Keratinocyte (primary cell): ENCODE measurements around the gene BBS9. TPM values are rescaled to one million over a fixed set of nuclear protein-coding genes. Genes with fewer than 3 reads are reported as not detected.

ENCODE experiments used
- DNase-seq: peaks from one replicate; pipeline ENCODE4 v3.0.0-alpha.2; 2011; ENCODE audit warnings: low read depth, missing footprints, low spot score
- FAIRE-seq: peaks from 2 replicates; lab custom pipeline; 2011; peaks lifted over from hg19 to GRCh38; lab: Jason Lieb, UNC
- H2AFZ ChIP-seq: 2 replicates; pipeline ENCODE4 v1.6.0; 2012; ENCODE audit warnings: low read length, control low read depth, inconsistent platforms; ENCODE audit not compliant: control insufficient read depth
- H3K27ac ChIP-seq: 2 replicates; pipeline ENCODE4 v1.5.1; 2011; ENCODE audit warnings: low read length; ENCODE audit not compliant: control insufficient read depth, insufficient read depth
- H3K27me3 ChIP-seq: 3 replicates; pipeline ENCODE4 v1.6.0; 2011; ENCODE audit warnings: low read length; ENCODE audit not compliant: control insufficient read depth, insufficient read depth; ENCODE audit errors: extremely low read depth
- H3K36me3 ChIP-seq, 2 experiments: 2 replicates in 1 of 2; 3 replicates in 1 of 2; pipeline ENCODE4 v1.5.1; 2011; ENCODE audit warnings: low read length in 2 of 2, mild to moderate bottlenecking in 1 of 2; ENCODE audit not compliant: control insufficient read depth in 2 of 2, insufficient read depth in 2 of 2; ENCODE audit errors: extremely low read depth in 1 of 2
- H3K4me1 ChIP-seq: 3 replicates; pipeline ENCODE4 v1.5.1; 2011; ENCODE audit warnings: low read length; ENCODE audit not compliant: control insufficient read depth, insufficient read depth; ENCODE audit errors: extremely low read depth
- H3K4me2 ChIP-seq: 3 replicates; pipeline ENCODE4 v1.6.0; 2011; ENCODE audit warnings: low read depth, low read length; ENCODE audit not compliant: control insufficient read depth, insufficient read depth; ENCODE audit errors: extremely low read depth
- H3K4me3 ChIP-seq, 3 experiments: fragments of 200-600 bp in 1 of 3; sonication (generic) in 1 of 3; 2 replicates in 2 of 3; 3 replicates in 1 of 3; pipeline ENCODE4 v1.5.1; 2011 to 2016; ENCODE audit warnings: low read length in 3 of 3, mild to moderate bottlenecking in 3 of 3, control low read depth in 2 of 3, inconsistent platforms in 1 of 3, low read depth in 1 of 3, mixed read lengths in 1 of 3, mixed run types in 1 of 3, moderate library complexity in 1 of 3; ENCODE audit not compliant: control insufficient read depth in 2 of 3, insufficient read depth in 2 of 3; ENCODE audit errors: extremely low read depth in 1 of 3
- H3K79me2 ChIP-seq: 2 replicates; pipeline ENCODE4 v1.6.0; 2012; ENCODE audit warnings: low read length; ENCODE audit not compliant: control insufficient read depth, insufficient read depth
- H3K9ac ChIP-seq: 3 replicates; pipeline ENCODE4 v1.6.0; 2011; ENCODE audit warnings: low read length; ENCODE audit not compliant: control insufficient read depth, insufficient read depth; ENCODE audit errors: extremely low read depth
- H3K9me1 ChIP-seq: 3 replicates; pipeline ENCODE4 v1.6.0; 2011; ENCODE audit warnings: low read length; ENCODE audit not compliant: control insufficient read depth, insufficient read depth; ENCODE audit errors: extremely low read depth
- H3K9me3 ChIP-seq: 2 replicates; pipeline ENCODE4 v1.5.1; 2012; ENCODE audit warnings: low read depth, low read length; ENCODE audit not compliant: control insufficient read depth
- H4K20me1 ChIP-seq: 3 replicates; pipeline ENCODE4 v1.6.0; 2011; ENCODE audit warnings: low read length; ENCODE audit not compliant: control insufficient read depth, insufficient read depth; ENCODE audit errors: extremely low read depth
- EZH2 ChIP-seq: IDR thresholded peaks from one replicate; pipeline ENCODE4 v1.6.1; 2012; ENCODE audit warnings: inconsistent platforms, mild to moderate bottlenecking, low read length, moderate library complexity
- dilution Hi-C: fragments of 300-500 bp; cut with MboI; formaldehyde crosslinking; loops from one replicate; pipeline ENCODE4 v1.7.0; 2020; ENCODE audit warnings: low sequenced_read_pairs; ENCODE audit not compliant: extremely low pct_ligation_motif_present
- polyA plus RNA-seq, 5 experiments: library from polyadenylated mRNA; depleted of rRNA in 3 of 5; stranded (reverse) in 3 of 5; stranded (forward) in 1 of 5; unstranded in 1 of 5; fragments of >200 nt; gene quantifications; 1 replicate in 1 of 5; 2 replicates in 3 of 5; 3 replicates in 1 of 5; pipeline versions ENCODE4 v1.2.1 to v1.2.3, GENCODE V29; 2011 to 2012; ENCODE audit warnings: missing spikeins in 2 of 5, low read depth in 1 of 5, low replicate concordance in 1 of 5
- TF ChIP-seq, protein P1 (sequence below), 3 experiments: IDR thresholded peaks in 1 of 3; conservative IDR thresholded peaks in 1 of 3; optimal IDR thresholded peaks in 1 of 3; 2 replicates in 2 of 3; 3 replicates in 1 of 3; pipeline versions ENCODE3 to v1.5.1; 2011; ENCODE audit warnings: low read length in 3 of 3, mild to moderate bottlenecking in 3 of 3, moderate library complexity in 2 of 3, control low read depth in 1 of 3, inconsistent platforms in 1 of 3; ENCODE audit not compliant: insufficient read depth in 2 of 3; ENCODE audit errors: extremely low read depth in 1 of 3

Gene BBS9
- polyA plus RNA-seq, 1 donor (not counting 4 experiments of a cell fraction or from before 2014, with no cell fraction given): 7.6 TPM

DNA sequence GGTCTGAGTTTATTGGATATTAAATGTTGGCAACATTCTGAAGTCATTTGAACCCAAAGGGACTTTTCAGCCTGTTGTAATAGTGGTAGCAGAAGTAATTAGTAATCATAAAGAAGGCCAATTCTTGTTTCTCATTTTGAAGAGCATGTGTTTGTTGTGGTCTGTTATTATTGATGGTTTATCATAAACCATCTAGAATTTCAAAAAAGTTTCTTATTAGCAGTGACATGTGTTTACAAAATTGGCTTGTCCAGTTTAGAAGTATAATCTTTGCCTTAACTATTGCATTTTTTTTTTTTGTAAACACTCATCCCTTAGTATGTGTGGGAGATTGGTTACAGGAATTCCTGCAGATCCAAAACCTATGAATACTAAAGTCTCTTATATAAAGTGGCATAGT, 177.8 kb downstream of the BBS9 start:
- Histone ChIP-seq H3K4me3 (no peak overlapping the region), H3K9me1 (no peaks in the 10 kb centered on the region), H3K4me1 (no peaks in the 10 kb centered on the region), H3K36me3 (no peaks in the 10 kb centered on the region), H3K27ac (no peak overlapping the region), H3K4me2 (no peak overlapping the region), H3K79me2 (no peaks in the 10 kb centered on the region), H2AFZ (no peak overlapping the region), H3K9ac (no peak overlapping the region), H4K20me1 (no peaks in the 10 kb centered on the region), H3K27me3 (no peaks in the 10 kb centered on the region), H3K9me3 (no peaks in the 10 kb centered on the region)
- no peak for DNase-seq
- TF ChIP-seq, protein P1, sequence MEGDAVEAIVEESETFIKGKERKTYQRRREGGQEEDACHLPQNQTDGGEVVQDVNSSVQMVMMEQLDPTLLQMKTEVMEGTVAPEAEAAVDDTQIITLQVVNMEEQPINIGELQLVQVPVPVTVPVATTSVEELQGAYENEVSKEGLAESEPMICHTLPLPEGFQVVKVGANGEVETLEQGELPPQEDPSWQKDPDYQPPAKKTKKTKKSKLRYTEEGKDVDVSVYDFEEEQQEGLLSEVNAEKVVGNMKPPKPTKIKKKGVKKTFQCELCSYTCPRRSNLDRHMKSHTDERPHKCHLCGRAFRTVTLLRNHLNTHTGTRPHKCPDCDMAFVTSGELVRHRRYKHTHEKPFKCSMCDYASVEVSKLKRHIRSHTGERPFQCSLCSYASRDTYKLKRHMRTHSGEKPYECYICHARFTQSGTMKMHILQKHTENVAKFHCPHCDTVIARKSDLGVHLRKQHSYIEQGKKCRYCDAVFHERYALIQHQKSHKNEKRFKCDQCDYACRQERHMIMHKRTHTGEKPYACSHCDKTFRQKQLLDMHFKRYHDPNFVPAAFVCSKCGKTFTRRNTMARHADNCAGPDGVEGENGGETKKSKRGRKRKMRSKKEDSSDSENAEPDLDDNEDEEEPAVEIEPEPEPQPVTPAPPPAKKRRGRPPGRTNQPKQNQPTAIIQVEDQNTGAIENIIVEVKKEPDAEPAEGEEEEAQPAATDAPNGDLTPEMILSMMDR (optimal IDR thresholded peaks at IDR 0.05 in 1 of 3, IDR thresholded peaks at IDR 0.05 in 1 of 3, conservative IDR thresholded peaks at IDR 0.05 in 1 of 3; ENCODE audit: extremely low read depth in 1 of 3, insufficient read depth in 2 of 3, low read length in 3 of 3): no peak
- no peak for TF ChIP-seq EZH2
- dilution Hi-C loops: no loop called here
- FAIRE-seq: no peak

DNA sequence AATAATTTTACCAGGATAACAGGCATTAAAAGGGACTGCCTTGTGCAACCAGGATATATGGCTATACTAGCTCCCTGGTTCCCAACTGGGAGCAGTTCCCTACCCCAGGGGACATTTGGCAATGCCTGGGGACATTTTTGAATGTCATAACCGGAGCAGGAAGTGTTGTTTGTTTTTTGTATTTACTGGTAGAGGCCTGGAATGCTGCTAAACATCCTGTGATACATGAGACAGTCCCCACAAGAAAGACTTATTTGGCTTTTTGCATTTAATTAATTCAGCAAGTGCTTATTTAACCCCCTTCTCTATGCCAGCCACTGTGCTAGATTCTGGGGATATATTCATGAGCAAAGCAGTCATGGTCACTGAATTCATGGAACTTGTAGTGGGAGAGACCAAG, 181.2 kb downstream of the BBS9 start:
- H3K27ac ChIP-seq: no peak overlapping the region
- no peaks in the 10 kb centered on the region for H3K9me3 ChIP-seq
- no peaks in the 10 kb centered on the region for H4K20me1 ChIP-seq
- DNase-seq (no peak), FAIRE-seq (no peak)
- H3K9ac ChIP-seq: no peak overlapping the region
- H3K9me1 ChIP-seq: no peaks in the 10 kb centered on the region
- H3K4me1 ChIP-seq: no peaks in the 10 kb centered on the region
- H3K79me2 ChIP-seq: no peaks in the 10 kb centered on the region
- TF ChIP-seq EZH2: no peak
- TF ChIP-seq, protein P1 (optimal IDR thresholded peaks at IDR 0.05 in 1 of 3, IDR thresholded peaks at IDR 0.05 in 1 of 3, conservative IDR thresholded peaks at IDR 0.05 in 1 of 3; ENCODE audit: extremely low read depth in 1 of 3, insufficient read depth in 2 of 3, low read length in 3 of 3): no peak
- no peak overlapping the region for H3K4me3 ChIP-seq
- H3K4me2 ChIP-seq: no peak overlapping the region
- dilution Hi-C loops: no loop called here
- no peak overlapping the region for H2AFZ ChIP-seq
- no peaks in the 10 kb centered on the region for H3K36me3 ChIP-seq
- H3K27me3 ChIP-seq: no peaks in the 10 kb centered on the region
